SK-N-SH (cell line): ENCODE measurements around the gene MTHFD1L. TPM values are rescaled to one million over a fixed set of nuclear protein-coding genes. Genes with fewer than 3 reads are reported as not detected.

ENCODE experiments used
- CTCF ChIA-PET: fragments of 300-600, 350-600 bp; formaldehyde crosslinking; extraction: SDS; loops from one replicate; lab custom pipeline; 2021; lab: Yijun Ruan, JAX
- POLR2A ChIA-PET: fragments of 350-600 bp; sonication (Branson Sonifier 250); formaldehyde crosslinking; extraction: SDS; loops from one replicate; lab custom pipeline; 2020; ENCODE audit warnings: antibody characterized with exemption, inconsistent platforms; lab: Yijun Ruan, JAX
- DNase-seq: peaks from one replicate; pipeline ENCODE4 v3.0.0; 2012
- H2AFZ ChIP-seq: fragments of 200-600 bp; sonication (generic); 2 replicates; pipeline ENCODE4 v1.8.1; 2016; ENCODE audit warnings: antibody characterized with exemption, mild to moderate bottlenecking, low read depth
- H3F3A ChIP-seq: fragments of 200-600 bp; sonication (generic); replicated peaks from 2 replicates; pipeline ENCODE3; 2016; ENCODE audit warnings: antibody characterized with exemption, mild to moderate bottlenecking; ENCODE audit not compliant: insufficient read depth
- H3K27ac ChIP-seq, 2 experiments: fragments of 200-500 bp in 1 of 2; fragments of 200-600 bp in 1 of 2; sonication (Bioruptor generic) in 1 of 2; sonication (generic), shearing (Covaris generic) in 1 of 2; 2 replicates each; pipeline versions ENCODE4 v1.5.1 to v1.6.1; 2014 to 2016; ENCODE audit warnings: low read depth in 2 of 2, inconsistent platforms in 1 of 2, low read length in 1 of 2, mild to moderate bottlenecking in 1 of 2, mixed read lengths in 1 of 2
- H3K27me3 ChIP-seq: fragments of 200-600 bp; sonication (generic), shearing (Covaris generic); 2 replicates; pipeline ENCODE4 v1.6.1; 2016; ENCODE audit warnings: mixed run types; ENCODE audit not compliant: insufficient read depth
- H3K36me3 ChIP-seq, 2 experiments: fragments of 200-500 bp in 1 of 2; fragments of 200-600 bp in 1 of 2; sonication (Bioruptor generic) in 1 of 2; sonication (generic) in 1 of 2; replicated peaks in 1 of 2; 2 replicates each; pipeline versions ENCODE3 to v1.5.1; 2014 to 2016; ENCODE audit warnings: low read length in 1 of 2, mild to moderate bottlenecking in 1 of 2; ENCODE audit not compliant: insufficient read depth in 2 of 2, control insufficient read depth in 1 of 2
- H3K4me1 ChIP-seq, 2 experiments: fragments of 200-500 bp in 1 of 2; fragments of 200-600 bp in 1 of 2; sonication (Bioruptor generic) in 1 of 2; sonication (generic), shearing (Covaris generic) in 1 of 2; 2 replicates each; pipeline versions ENCODE4 v1.5.1 to v1.6.1; 2014 to 2016; ENCODE audit warnings: low read depth in 1 of 2, low read length in 1 of 2, mixed run types in 1 of 2; ENCODE audit not compliant: insufficient read depth in 2 of 2, control insufficient read depth in 1 of 2
- H3K4me2 ChIP-seq: fragments of 200-600 bp; sonication (generic), shearing (Covaris generic); 2 replicates; pipeline ENCODE4 v1.6.1; 2017; ENCODE audit warnings: mixed run types
- H3K4me3 ChIP-seq, 2 experiments: fragments of 200-500 bp in 1 of 2; fragments of 200-600 bp in 1 of 2; sonication (Bioruptor generic) in 1 of 2; sonication (generic), shearing (Covaris generic) in 1 of 2; 2 replicates each; pipeline versions ENCODE4 v1.5.1 to v1.8.1; 2014 to 2016; ENCODE audit warnings: low read depth in 2 of 2, inconsistent platforms in 1 of 2, low read length in 1 of 2, mild to moderate bottlenecking in 1 of 2, mixed read lengths in 1 of 2, moderate library complexity in 1 of 2
- H3K79me2 ChIP-seq: fragments of 200-600 bp; sonication (generic); 2 replicates; pipeline ENCODE4 v1.8.1; 2017; ENCODE audit warnings: mild to moderate bottlenecking; ENCODE audit not compliant: insufficient read depth
- H3K9ac ChIP-seq: fragments of 200-600 bp; sonication (generic); 2 replicates; pipeline ENCODE4 v1.6.1; 2017; ENCODE audit warnings: mixed run types
- H3K9me2 ChIP-seq: fragments of 200-600 bp; sonication (generic); 2 replicates; pipeline ENCODE4 v1.6.1; 2017; ENCODE audit warnings: mixed run types
- H3K9me3 ChIP-seq: fragments of 200-600 bp; sonication (generic); 2 replicates; pipeline ENCODE4 v1.6.1; 2017; ENCODE audit warnings: mixed run types, mild to moderate bottlenecking, moderate library complexity
- H4K20me1 ChIP-seq: fragments of 200-600 bp; sonication (generic); 2 replicates; pipeline ENCODE4 v1.6.1; 2017; ENCODE audit warnings: mild to moderate bottlenecking, mixed run types; ENCODE audit not compliant: insufficient read depth
- ELF1 ChIP-seq: IDR thresholded peaks from 2 replicates; pipeline ENCODE4 v1.4.0; 2012
- EP300 ChIP-seq, 2 experiments: IDR thresholded peaks; 2 replicates each; pipeline versions ENCODE4 v1.4.0 to v1.6.1; 2012; ENCODE audit warnings: borderline replicate concordance in 1 of 2, low read depth in 1 of 2, low read length in 1 of 2
- FOXJ3 ChIP-seq: sonication (generic); formaldehyde crosslinking; IDR thresholded peaks from 2 replicates; pipeline ENCODE4 v1.5.1; 2020; ENCODE audit warnings: mild to moderate bottlenecking, missing genetic modification reagents
- FOXM1 ChIP-seq: IDR thresholded peaks from 2 replicates; pipeline ENCODE4 v1.4.0; 2012; ENCODE audit warnings: low read depth, mild to moderate bottlenecking
- GABPA ChIP-seq: IDR thresholded peaks from 2 replicates; pipeline ENCODE4 v1.4.0; 2012; ENCODE audit warnings: low read depth, mild to moderate bottlenecking
- GATA2 ChIP-seq: sonication (generic); formaldehyde crosslinking; IDR thresholded peaks from 2 replicates; pipeline ENCODE4 v1.5.0; 2020; ENCODE audit warnings: mild to moderate bottlenecking, missing genetic modification reagents
- IRF3 ChIP-seq: fragments of 150-350 bp; IDR thresholded peaks from 2 replicates; pipeline ENCODE4 v1.6.1; 2016; ENCODE audit warnings: mild to moderate bottlenecking, low read depth, low read length
- JUND ChIP-seq: IDR thresholded peaks from 2 replicates; pipeline ENCODE4 v1.4.0; 2012
- MEF2A ChIP-seq: IDR thresholded peaks from 2 replicates; pipeline ENCODE4 v1.4.0; 2012; ENCODE audit warnings: low read depth, borderline replicate concordance
- MXI1 ChIP-seq: IDR thresholded peaks from 2 replicates; pipeline ENCODE4 v1.6.1; 2012; ENCODE audit warnings: mild to moderate bottlenecking, low read depth, low read length, improper control_type of control experiment
- NRF1 ChIP-seq: IDR thresholded peaks from 2 replicates; pipeline ENCODE4 v1.6.1; 2012; ENCODE audit warnings: low read depth, mild to moderate bottlenecking, low read length
- POLR2AphosphoS5 ChIP-seq: IDR thresholded peaks from 2 replicates; pipeline ENCODE4 v1.6.1; 2012; ENCODE audit warnings: low read depth, low read length
- RAD21 ChIP-seq: IDR thresholded peaks from 2 replicates; pipeline ENCODE4 v1.6.1; 2012; ENCODE audit warnings: mild to moderate bottlenecking, low read length
- RCOR1 ChIP-seq: fragments of 150-350 bp; IDR thresholded peaks from 2 replicates; pipeline ENCODE4 v1.6.1; 2017; ENCODE audit warnings: antibody characterized with exemption, low read length
- REST ChIP-seq: IDR thresholded peaks from 2 replicates; pipeline ENCODE4 v1.6.1; 2012; ENCODE audit warnings: mild to moderate bottlenecking, low read depth, low read length, moderate library complexity
- RFX5 ChIP-seq: IDR thresholded peaks from 2 replicates; pipeline ENCODE4 v1.6.1; 2012; ENCODE audit warnings: mild to moderate bottlenecking, improper control_type of control experiment, low read length
- RXRA ChIP-seq: IDR thresholded peaks from 2 replicates; pipeline ENCODE4 v1.4.0; 2012; ENCODE audit warnings: low read depth, mild to moderate bottlenecking, borderline replicate concordance
- SIN3A ChIP-seq: IDR thresholded peaks from 2 replicates; pipeline ENCODE4 v1.6.1; 2012; ENCODE audit warnings: low read depth, mild to moderate bottlenecking, low read length, moderate library complexity, borderline replicate concordance
- SMC3 ChIP-seq: IDR thresholded peaks from 2 replicates; pipeline ENCODE4 v1.6.1; 2012; ENCODE audit warnings: low read depth, low read length, improper control_type of control experiment
- TCF12 ChIP-seq: IDR thresholded peaks from 2 replicates; pipeline ENCODE4 v1.4.0; 2012
- TEAD4 ChIP-seq: IDR thresholded peaks from 2 replicates; pipeline ENCODE4 v1.4.0; 2012; ENCODE audit warnings: mild to moderate bottlenecking, borderline replicate concordance; ENCODE audit not compliant: insufficient read depth
- YY1 ChIP-seq: IDR thresholded peaks from 2 replicates; pipeline ENCODE4 v1.4.0; 2012; ENCODE audit warnings: low read depth, mild to moderate bottlenecking
- WGBS: methylation state at CpG from one replicate; pipeline ENCODE4 v1.1.6; 2017; ENCODE audit warnings: low lambda C conversion rate; 5-methylcytosine and 5-hydroxymethylcytosine counted together
- polyA plus RNA-seq, 3 experiments: library from polyadenylated mRNA; depleted of rRNA; stranded (reverse); fragments of >200 nt; gene quantifications; 2 replicates each; pipeline ENCODE4 v1.2.3, GENCODE V29; 2012
- TF ChIP-seq, protein P1 (sequence below): fragments of 150-350 bp; IDR thresholded peaks from 2 replicates; pipeline ENCODE4 v1.6.1; 2017; ENCODE audit warnings: antibody characterized with exemption, low read length, low read depth, borderline replicate concordance
- TF ChIP-seq, protein P2 (sequence below): IDR thresholded peaks from 2 replicates; pipeline ENCODE4 v1.4.0; 2012; ENCODE audit warnings: low read depth, borderline replicate concordance
- TF ChIP-seq, protein P3 (sequence below): IDR thresholded peaks from 2 replicates; pipeline ENCODE4 v1.4.0; 2012; ENCODE audit warnings: low read depth, borderline replicate concordance
- TF ChIP-seq, protein P4 (sequence below): IDR thresholded peaks from 2 replicates; pipeline ENCODE4 v1.4.0; 2012; ENCODE audit warnings: low read depth

The MTHFD1L gene
- polyA plus RNA-seq, 1 of the 3 experiments (the other 2 are of a cell fraction), result 37.0 TPM

DNA sequence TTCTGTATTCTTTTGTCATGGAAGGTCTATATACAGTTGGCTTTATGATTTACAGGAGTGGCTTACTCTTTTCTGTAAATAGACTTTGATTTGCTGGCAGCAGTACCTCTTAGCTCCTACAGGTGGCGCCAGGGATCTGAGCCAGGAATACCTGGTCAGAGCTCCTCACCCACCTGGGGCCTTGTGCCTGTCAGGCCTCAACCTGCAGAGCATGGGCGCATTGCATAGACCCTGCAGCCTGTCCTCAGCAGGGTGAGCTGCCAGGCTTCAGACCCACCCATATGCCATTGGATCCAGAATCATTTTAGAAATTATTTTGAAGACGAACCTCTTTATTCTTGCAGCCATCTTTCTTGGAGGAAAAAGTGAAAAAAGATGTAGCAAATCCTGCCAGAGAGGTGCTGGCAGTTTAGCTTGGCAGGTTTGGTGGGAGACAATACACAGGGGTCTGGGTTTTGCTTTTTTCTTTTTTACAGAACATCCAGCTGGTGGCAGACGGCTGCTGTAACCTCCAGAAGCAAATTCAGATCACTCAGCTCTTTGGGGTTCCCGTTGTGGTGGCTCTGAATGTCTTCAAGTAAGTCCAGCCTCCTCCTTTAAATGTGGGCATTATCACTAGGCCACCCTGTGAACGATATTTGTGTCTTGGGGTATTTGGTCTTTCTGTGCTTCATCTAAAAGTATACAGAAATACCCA, 149.1 kb downstream of the MTHFD1L start:
- H3K36me3 ChIP-seq, result peaks cover 21 to 55% of the 10 kb centered on the region in 2 experiments
- H3K9me2 ChIP-seq, result no peaks in the 10 kb centered on the region
- no peaks in the 10 kb centered on the region for H3K27me3 ChIP-seq
- peaks cover 0 to 2% of the 10 kb centered on the region in 2 experiments; a peak in 1 of 4 replicates for H3K4me1 ChIP-seq
- H2AFZ ChIP-seq, result no peak overlapping the region
- peak; percentile 73 for DNase-seq
- CTCF ChIA-PET, result interaction anchor here (0.5 to 17.7 kb wide), 77 partner anchors 8 to 1797 kb away, joined by 3 to 371 read pairs (median 4); partner anchors contain the start of gene AKAP12
- H3K79me2 ChIP-seq, result no peaks in the 10 kb centered on the region
- 66% methylated on average over 5 of the region's 6 CpGs for WGBS
- no peaks in the 10 kb centered on the region for H3K9me3 ChIP-seq
- no peak overlapping the region for H3K4me2 ChIP-seq
- POLR2A ChIA-PET, result no interaction called here
- H4K20me1 ChIP-seq, result no peaks in the 10 kb centered on the region
- peak overlapping the region in 1 of 2 experiments; percentile 24; a peak in 1 of 4 replicates for H3K27ac ChIP-seq
- H3K4me3 ChIP-seq, result no peak overlapping the region; a peak in 1 of 4 replicates
- H3F3A ChIP-seq, result peaks cover 27% of the 10 kb centered on the region
- no peak overlapping the region for H3K9ac ChIP-seq
- TF ChIP-seq POLR2AphosphoS5 (no peak), TCF12 (no peak), SMC3 (peak; percentile 96), RCOR1 (no peak), REST (no peak), FOXJ3 (CRISPR knock-in tag) (no peak), MXI1 (peak; percentile 53; the same call in 1 of the 2 replicates), GATA2 (CRISPR knock-in tag) (no peak), SIN3A (no peak), IRF3 (no peak), YY1 (no peak), GABPA (no peak), ELF1 (no peak), RXRA (no peak), EP300 (IDR thresholded peaks at IDR 0.05; ENCODE audit: borderline replicate concordance in 1 of 2, low read depth in 1 of 2, low read length in 1 of 2) (no peak), RFX5 (no peak), JUND (no peak), FOXM1 (no peak), RAD21 (peak; percentile 97), NRF1 (peak; percentile 1; the same call in 1 of the 2 replicates), TEAD4 (no peak), MEF2A (no peak)
- TF ChIP-seq, protein P1, sequence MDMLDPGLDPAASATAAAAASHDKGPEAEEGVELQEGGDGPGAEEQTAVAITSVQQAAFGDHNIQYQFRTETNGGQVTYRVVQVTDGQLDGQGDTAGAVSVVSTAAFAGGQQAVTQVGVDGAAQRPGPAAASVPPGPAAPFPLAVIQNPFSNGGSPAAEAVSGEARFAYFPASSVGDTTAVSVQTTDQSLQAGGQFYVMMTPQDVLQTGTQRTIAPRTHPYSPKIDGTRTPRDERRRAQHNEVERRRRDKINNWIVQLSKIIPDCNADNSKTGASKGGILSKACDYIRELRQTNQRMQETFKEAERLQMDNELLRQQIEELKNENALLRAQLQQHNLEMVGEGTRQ, result no peak; the same call in 1 of the 2 replicates
- TF ChIP-seq, protein P2, sequence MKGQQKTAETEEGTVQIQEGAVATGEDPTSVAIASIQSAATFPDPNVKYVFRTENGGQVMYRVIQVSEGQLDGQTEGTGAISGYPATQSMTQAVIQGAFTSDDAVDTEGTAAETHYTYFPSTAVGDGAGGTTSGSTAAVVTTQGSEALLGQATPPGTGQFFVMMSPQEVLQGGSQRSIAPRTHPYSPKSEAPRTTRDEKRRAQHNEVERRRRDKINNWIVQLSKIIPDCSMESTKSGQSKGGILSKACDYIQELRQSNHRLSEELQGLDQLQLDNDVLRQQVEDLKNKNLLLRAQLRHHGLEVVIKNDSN, result no peak
- TF ChIP-seq, protein P3, sequence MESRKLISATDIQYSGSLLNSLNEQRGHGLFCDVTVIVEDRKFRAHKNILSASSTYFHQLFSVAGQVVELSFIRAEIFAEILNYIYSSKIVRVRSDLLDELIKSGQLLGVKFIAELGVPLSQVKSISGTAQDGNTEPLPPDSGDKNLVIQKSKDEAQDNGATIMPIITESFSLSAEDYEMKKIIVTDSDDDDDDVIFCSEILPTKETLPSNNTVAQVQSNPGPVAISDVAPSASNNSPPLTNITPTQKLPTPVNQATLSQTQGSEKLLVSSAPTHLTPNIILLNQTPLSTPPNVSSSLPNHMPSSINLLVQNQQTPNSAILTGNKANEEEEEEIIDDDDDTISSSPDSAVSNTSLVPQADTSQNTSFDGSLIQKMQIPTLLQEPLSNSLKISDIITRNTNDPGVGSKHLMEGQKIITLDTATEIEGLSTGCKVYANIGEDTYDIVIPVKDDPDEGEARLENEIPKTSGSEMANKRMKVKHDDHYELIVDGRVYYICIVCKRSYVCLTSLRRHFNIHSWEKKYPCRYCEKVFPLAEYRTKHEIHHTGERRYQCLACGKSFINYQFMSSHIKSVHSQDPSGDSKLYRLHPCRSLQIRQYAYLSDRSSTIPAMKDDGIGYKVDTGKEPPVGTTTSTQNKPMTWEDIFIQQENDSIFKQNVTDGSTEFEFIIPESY, result no peak
- TF ChIP-seq, protein P4, sequence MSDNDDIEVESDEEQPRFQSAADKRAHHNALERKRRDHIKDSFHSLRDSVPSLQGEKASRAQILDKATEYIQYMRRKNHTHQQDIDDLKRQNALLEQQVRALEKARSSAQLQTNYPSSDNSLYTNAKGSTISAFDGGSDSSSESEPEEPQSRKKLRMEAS, result no peak
